Type B pancreatic cell (in vitro differentiated cells): ENCODE measurements around the gene DAB2IP. TPM values are rescaled to one million over a fixed set of nuclear protein-coding genes. Genes with fewer than 3 reads are reported as not detected.

Experiments used
- DNase-seq: peaks from one replicate; pipeline ENCODE4 v3.0.0; 2021; ENCODE audit warnings: mixed read lengths; ENCODE audit not compliant: unreplicated experiment; ENCODE audit errors: extremely low spot score
- H3K27ac Mint-ChIP-seq: 2 replicates; pipeline ENCODE4 v1.8.0; 2021; ENCODE audit warnings: mild to moderate bottlenecking, mixed read lengths
- H3K27me3 Mint-ChIP-seq: 2 replicates; pipeline ENCODE4 v1.8.0; 2021; ENCODE audit warnings: mixed read lengths
- H3K36me3 Mint-ChIP-seq: 2 replicates; pipeline ENCODE4 v1.8.0; 2021; ENCODE audit warnings: mixed read lengths
- H3K4me1 Mint-ChIP-seq: one replicate; pipeline ENCODE4 v1.8.0; 2021; ENCODE audit warnings: mixed read lengths; ENCODE audit not compliant: unreplicated experiment
- H3K4me3 Mint-ChIP-seq: 2 replicates; pipeline ENCODE4 v1.8.0; 2021; ENCODE audit warnings: mild to moderate bottlenecking, mixed read lengths
- H3K9me3 Mint-ChIP-seq: 2 replicates; pipeline ENCODE4 v1.8.0; 2021; ENCODE audit warnings: mixed read lengths
- CTCF ChIP-seq: fragments of 200-600 bp; sonication (generic); conservative IDR thresholded peaks from 2 replicates; pipeline ENCODE4 v1.5.0; 2021; ENCODE audit warnings: antibody characterized with exemption, mild to moderate bottlenecking
- total RNA-seq: library from RNA; stranded (reverse); gene quantifications from 2 replicates; pipeline ENCODE4 v1.2.1, GENCODE V29; 2021; ENCODE audit warnings: low replicate concordance

DAB2IP gene
- total RNA-seq, 1 donor from 2014 or later: 57.2 TPM

DNA sequence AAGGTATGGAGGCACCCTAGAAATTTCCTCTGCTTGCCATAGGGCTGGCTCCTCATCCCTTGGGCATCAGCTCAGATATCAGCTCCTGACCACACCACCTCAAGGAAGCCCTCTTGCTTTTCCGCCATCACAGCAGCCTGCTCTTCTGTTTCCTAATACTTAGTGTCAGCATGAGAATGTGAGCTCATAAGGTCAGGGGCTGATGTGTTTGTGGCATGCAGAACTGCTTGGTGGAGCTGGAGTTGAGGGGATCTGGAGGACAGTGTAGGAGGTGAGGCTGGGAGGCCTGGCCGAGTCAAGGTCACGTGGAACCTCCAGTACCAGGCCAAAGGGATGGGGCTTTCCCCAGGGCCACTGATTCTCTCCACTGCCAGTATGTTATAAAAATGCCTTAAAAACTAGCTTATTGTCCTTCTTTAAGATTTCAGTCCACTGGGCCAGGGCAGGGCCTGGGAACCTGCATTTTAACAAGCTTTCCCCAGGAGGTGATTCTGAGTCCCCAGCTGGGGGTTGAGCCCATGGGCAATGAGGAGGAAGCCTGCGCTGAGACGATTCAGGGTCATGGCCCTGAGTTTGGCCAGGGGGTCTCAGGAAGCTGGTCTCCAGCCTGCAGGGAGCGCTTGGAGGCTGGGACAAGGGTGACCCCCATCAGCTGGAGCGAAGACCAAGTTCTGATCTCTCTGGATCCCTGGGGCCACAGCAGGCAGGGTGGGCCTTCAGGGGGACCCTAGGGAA, 28.6 kb downstream of the DAB2IP start:
- no peak overlapping the region for H3K27ac Mint-ChIP-seq
- H3K4me3 Mint-ChIP-seq: no peak overlapping the region
- no peaks in the 10 kb centered on the region for H3K27me3 Mint-ChIP-seq

GRCh38 chr9:121681404-121681803, 30.0 kb downstream of the DAB2IP start:
- Mint-ChIP-seq H3K4me1 (peaks cover 13% of the 10 kb centered on the region), H3K27me3 (no peaks in the 10 kb centered on the region), H3K9me3 (no peaks in the 10 kb centered on the region), H3K27ac (no peak overlapping the region), H3K4me3 (no peak overlapping the region), H3K36me3 (no peaks in the 10 kb centered on the region)
- no peak for DNase-seq
- no peak for TF ChIP-seq CTCF

More for the DNA sequence above, 28.6 kb downstream of the DAB2IP start:
- peaks cover 17% of the 10 kb centered on the region for H3K4me1 Mint-ChIP-seq
- no peak for DNase-seq
- H3K36me3 Mint-ChIP-seq: no peaks in the 10 kb centered on the region
- no peaks in the 10 kb centered on the region for H3K9me3 Mint-ChIP-seq
- TF ChIP-seq CTCF: no peak

- Mint-ChIP-seq H3K4me1 (peaks cover 16% of the 10 kb centered on the region), H3K27ac (no peak overlapping the region), H3K36me3 (no peaks in the 10 kb centered on the region), H3K27me3 (no peaks in the 10 kb centered on the region), H3K4me3 (no peak overlapping the region), H3K9me3 (no peaks in the 10 kb centered on the region)
- no peak for DNase-seq
- TF ChIP-seq CTCF: no peak
Measured at GRCh38 chr9:121682201-121682600, 30.8 kb downstream of the DAB2IP start.

GRCh38 chr9:121682926-121683515, 31.6 kb downstream of the DAB2IP start:
- H3K9me3 Mint-ChIP-seq: no peaks in the 10 kb centered on the region
- H3K27ac Mint-ChIP-seq: no peak overlapping the region
- no peak overlapping the region for H3K4me3 Mint-ChIP-seq
- no peak for DNase-seq
- H3K36me3 Mint-ChIP-seq: no peaks in the 10 kb centered on the region
- peaks cover 25% of the 10 kb centered on the region for H3K4me1 Mint-ChIP-seq
- no peak for TF ChIP-seq CTCF
- H3K27me3 Mint-ChIP-seq: no peaks in the 10 kb centered on the region

GRCh38 chr9:121683652-121684051, 32.2 kb downstream of the DAB2IP start:
- no peak for DNase-seq
- H3K27me3 Mint-ChIP-seq: no peaks in the 10 kb centered on the region
- no peaks in the 10 kb centered on the region for H3K9me3 Mint-ChIP-seq
- H3K4me1 Mint-ChIP-seq: peaks cover 29% of the 10 kb centered on the region
- no peak overlapping the region for H3K27ac Mint-ChIP-seq
- H3K36me3 Mint-ChIP-seq: no peaks in the 10 kb centered on the region
- no peak for TF ChIP-seq CTCF
- H3K4me3 Mint-ChIP-seq: no peak overlapping the region
